GM12878 (cell line): ENCODE results near the gene SIK2. TPM values are rescaled to one million over a fixed set of nuclear protein-coding genes. Genes with fewer than 3 reads are reported as not detected.

ENCODE experiments used
- ATAC-seq: fragments of 200-7000 bp; cut with Tn5 transposase; 3 replicates; pipeline ENCODE4 v1.9.1; 2020; ENCODE audit warnings: mild to moderate bottlenecking, moderate library complexity
- BruUV-seq: library from RNA; stranded (reverse); fragments of 400-500 nt; replicated peaks from 2 replicates; lab custom pipeline; 2021; lab: Mats Ljungman, UMichigan
- CTCF ChIA-PET: fragments of 300-600 bp; sonication (Branson Sonifier 250); formaldehyde crosslinking; extraction: SDS; loops from one replicate; lab custom pipeline; 2021; ENCODE audit warnings: inconsistent platforms; lab: Yijun Ruan, JAX
- POLR2A ChIA-PET: fragments of 350-600 bp; formaldehyde crosslinking; extraction: SDS; loops from one replicate; lab custom pipeline; 2021; ENCODE audit warnings: inconsistent platforms; lab: Charles Lee
- RAD21 ChIA-PET: fragments of 300-600 bp; sonication (Branson Sonifier 250); formaldehyde crosslinking; loops from one replicate; lab custom pipeline; 2023; ENCODE audit warnings: antibody characterized with exemption; ENCODE audit not compliant: unreplicated experiment; lab: Charles Lee
- SMC1A ChIA-PET: fragments of 300-600 bp; sonication (Branson Sonifier 250); formaldehyde crosslinking; loops from one replicate; lab custom pipeline; 2023; ENCODE audit not compliant: unreplicated experiment, uncharacterized antibody; lab: Charles Lee
- DNase-seq: peaks from one replicate; pipeline ENCODE4 v3.0.0-alpha.2; 2011; ENCODE audit warnings: low read depth, low spot score
- FAIRE-seq: peaks from 3 replicates; lab custom pipeline; 2011; peaks lifted over from hg19 to GRCh38; lab: Jason Lieb, UNC
- H2AFZ ChIP-seq: 2 replicates; pipeline ENCODE4 v1.6.0; 2011; ENCODE audit warnings: low read depth, low read length, control low read depth; ENCODE audit not compliant: control insufficient read depth
- H3K27ac ChIP-seq: 2 replicates; pipeline ENCODE4 v1.5.1; 2011; ENCODE audit warnings: control low read depth; ENCODE audit not compliant: control insufficient read depth, insufficient read depth
- H3K27me3 ChIP-seq, 2 experiments: replicated peaks in 1 of 2; 2 replicates each; pipeline versions ENCODE4 v1.6.0 to v1.6.1; 2011; ENCODE audit warnings: low read length in 1 of 2; ENCODE audit not compliant: control insufficient read depth in 2 of 2, insufficient read depth in 2 of 2
- H3K36me3 ChIP-seq, 2 experiments: 2 replicates each; pipeline ENCODE4 v1.5.1; 2011; ENCODE audit warnings: low read length in 1 of 2; ENCODE audit not compliant: control insufficient read depth in 2 of 2, insufficient read depth in 2 of 2
- H3K4me1 ChIP-seq: 2 replicates; pipeline ENCODE4 v1.6.1; 2011; ENCODE audit warnings: mild to moderate bottlenecking, low read length, moderate library complexity, mixed read lengths; ENCODE audit not compliant: control insufficient read depth, insufficient read depth
- H3K4me2 ChIP-seq: 2 replicates; pipeline ENCODE4 v1.6.0; 2011; ENCODE audit warnings: control low read depth; ENCODE audit not compliant: control insufficient read depth, insufficient read depth
- H3K4me3 ChIP-seq: fragments of 200-600 bp; sonication (generic); 2 replicates; pipeline ENCODE4 v1.5.1; 2016
- H3K79me2 ChIP-seq: 2 replicates; pipeline ENCODE4 v1.6.0; 2011; ENCODE audit warnings: low read length; ENCODE audit not compliant: control insufficient read depth, insufficient read depth
- H3K9ac ChIP-seq: 2 replicates; pipeline ENCODE4 v1.8.0; 2011; ENCODE audit warnings: low read length, control low read depth, mixed read lengths; ENCODE audit not compliant: control insufficient read depth, insufficient read depth
- H3K9me3 ChIP-seq: replicated peaks from 3 replicates; pipeline ENCODE4 v1.5.1; 2011; ENCODE audit warnings: mild to moderate bottlenecking, low read length; ENCODE audit not compliant: control insufficient read depth, insufficient read depth
- H4K20me1 ChIP-seq: 2 replicates; pipeline ENCODE4 v1.6.0; 2011; ENCODE audit not compliant: control insufficient read depth, insufficient read depth
- ETV6 ChIP-seq, 2 experiments: fragments of 450-650 bp in 1 of 2; IDR thresholded peaks in 1 of 2; conservative IDR thresholded peaks in 1 of 2; 2 replicates each; pipeline ENCODE4 v1.6.1; 2014; ENCODE audit warnings: antibody characterized with exemption in 1 of 2, borderline replicate concordance in 1 of 2, low read depth in 1 of 2, mild to moderate bottlenecking in 1 of 2, moderate library complexity in 1 of 2
- KAT2A ChIP-seq: conservative IDR thresholded peaks from 2 replicates; pipeline ENCODE4 v1.6.1; 2011; ENCODE audit warnings: low read depth, low read length; ENCODE audit not compliant: control insufficient read depth
- MTA3 ChIP-seq: IDR thresholded peaks from 2 replicates; pipeline ENCODE4 v1.6.1; 2012; ENCODE audit warnings: low read length, inconsistent platforms, borderline replicate concordance
- NFIC ChIP-seq: IDR thresholded peaks from 2 replicates; pipeline ENCODE4 v1.6.1; 2012; ENCODE audit warnings: low read depth, mild to moderate bottlenecking, inconsistent platforms, low read length, moderate library complexity
- RELB ChIP-seq: fragments of 450-650 bp; IDR thresholded peaks from 2 replicates; pipeline ENCODE4 v1.6.1; 2017; ENCODE audit warnings: low read depth, mild to moderate bottlenecking, moderate library complexity
- SIN3A ChIP-seq: IDR thresholded peaks from 2 replicates; pipeline ENCODE4 v1.6.1; 2012; ENCODE audit warnings: low read depth, low read length, improper control_type of control experiment
- STAT1 ChIP-seq: fragments of 450-650 bp; conservative IDR thresholded peaks from 2 replicates; pipeline ENCODE4 v1.6.1; 2014; ENCODE audit warnings: antibody characterized with exemption, mild to moderate bottlenecking
- TARDBP ChIP-seq: IDR thresholded peaks from 2 replicates; pipeline ENCODE4 v1.6.1; 2016; ENCODE audit warnings: borderline replicate concordance
- TBL1XR1 ChIP-seq: IDR thresholded peaks from 2 replicates; pipeline ENCODE4 v1.6.1; 2012; ENCODE audit warnings: low read depth, low read length, improper control_type of control experiment
- TCF3 ChIP-seq: IDR thresholded peaks from 2 replicates; pipeline ENCODE4 v1.6.1; 2012; ENCODE audit warnings: low read depth, mild to moderate bottlenecking, low read length, borderline replicate concordance; ENCODE audit not compliant: insufficient read depth
- YBX1 ChIP-seq: fragments of 450-650 bp; IDR thresholded peaks from 2 replicates; pipeline ENCODE4 v1.6.1; 2016; ENCODE audit warnings: antibody characterized with exemption
- ZBTB4 ChIP-seq: fragments of 450-650 bp; formaldehyde crosslinking; IDR thresholded peaks from 2 replicates; pipeline ENCODE4 v1.4.0; 2022; ENCODE audit warnings: mild to moderate bottlenecking, moderate library complexity
- ZNF24 ChIP-seq: fragments of 450-650 bp; IDR thresholded peaks from 2 replicates; pipeline ENCODE4 v1.6.1; 2017; ENCODE audit warnings: antibody characterized with exemption, mild to moderate bottlenecking
- WGBS: methylation state at CpG from one replicate; pipeline ENCODE4 v1.1.6; 2016; ENCODE audit warnings: low lambda C conversion rate; ENCODE audit not compliant: insufficient replicate concordance, insufficient coverage; ENCODE audit errors: missing lambda C conversion rate; 5-methylcytosine and 5-hydroxymethylcytosine counted together
- in situ Hi-C: fragments of 300-500 bp; cut with MboI; formaldehyde crosslinking; loops from 9 replicates; pipeline ENCODE4 v1.14.3; 2018; ENCODE audit warnings: mixed read lengths
- intact Hi-C: fragments of 100-400 bp; cut with micrococcal nuclease; formaldehyde crosslinking; loops from one replicate; pipeline ENCODE4 v1.14.2; 2022; ENCODE audit not compliant: unreplicated experiment
- polyA plus RNA-seq, 11 experiments: library from polyadenylated mRNA; depleted of rRNA in 4 of 11; unstranded in 6 of 11; stranded (reverse) in 5 of 11; fragments of >200 nt; fragmentation: Nextera tagmentation in 4 of 11; fragmentation: Illumina TruSeq in 1 of 11; extraction: Ambion mirVana in 4 of 11; extraction: Trizol in 1 of 11; gene quantifications; 1 replicate in 1 of 11; 2 replicates in 10 of 11; pipeline versions ENCODE4 v1.2.1 to v1.2.3, GENCODE V29; 2011 to 2016; ENCODE audit warnings: inconsistent platforms in 2 of 11, missing spikeins in 2 of 11, low read depth in 1 of 11
- total RNA-seq, 4 experiments: library from RNA; depleted of rRNA in 3 of 4; stranded (reverse); fragments of >200 nt in 3 of 4; fragmentation: Illumina TruSeq in 1 of 4; extraction: Trizol in 1 of 4; gene quantifications; 2 replicates each; pipeline versions ENCODE4 v1.2.1 to v1.2.3, GENCODE V29; 2013 to 2021

Gene SIK2
- total and polyA plus RNA-seq, 10 of the 15 experiments (the other 5 are each of a cell fraction or from before 2014, with no cell fraction given): 0.97 to 14.2 (median 4.5) TPM

GRCh38 chr11:111668980-111669379 lies 66.7 kb downstream of the SIK2 start:
- TF ChIP-seq TCF3: no peak
- no peak for TF ChIP-seq ETV6 (conservative IDR thresholded peaks at IDR 0.05 in 1 of 2, IDR thresholded peaks at IDR 0.05 in 1 of 2; ENCODE audit: borderline replicate concordance in 1 of 2, low read depth in 1 of 2)
- no peak for TF ChIP-seq YBX1
- no peak for TF ChIP-seq TARDBP
- TF ChIP-seq SIN3A: no peak
- TF ChIP-seq NFIC: no peak
- TF ChIP-seq ZNF24: no peak
- TF ChIP-seq MTA3: no peak
- no peak for TF ChIP-seq STAT1
- no peak for TF ChIP-seq TBL1XR1
- no peak for TF ChIP-seq ZBTB4 (CRISPR knock-in tag)
- TF ChIP-seq KAT2A: no peak
- TF ChIP-seq RELB: no peak
- FAIRE-seq: no peak
- POLR2A ChIA-PET: no interaction called here
- Histone ChIP-seq H3K9me3 (no peaks in the 10 kb centered on the region), H3K79me2 (no peaks in the 10 kb centered on the region), H3K4me3 (no peak overlapping the region), H2AFZ (no peak overlapping the region), H3K27me3 (no peaks in the 10 kb centered on the region), H4K20me1 (no peaks in the 10 kb centered on the region), H3K4me1 (no peaks in the 10 kb centered on the region), H3K4me2 (no peak overlapping the region), H3K36me3 (peaks cover 1 to 2% of the 10 kb centered on the region in 2 experiments; a peak in 2 of 4 replicates), H3K9ac (no peak overlapping the region), H3K27ac (no peak overlapping the region)
- in situ Hi-C loops (no loop called here), intact Hi-C loops (no loop called here)
- ATAC-seq: no peak
- SMC1A ChIA-PET: interaction anchor here (0.9 to 1.5 kb wide), 4 partner anchors 10 to 29 kb away, joined by 3 to 5 read pairs (median 4); no protein-coding TSS in a partner anchor
- no TSS peak for BruUV-seq
- CTCF ChIA-PET: interaction anchor here (0.9 to 2.0 kb wide), 3 partner anchors 9 to 32 kb away, joined by 3 to 4 read pairs (median 4); no protein-coding TSS in a partner anchor
- RAD21 ChIA-PET: no interaction called here
- no peak for DNase-seq
- WGBS: 32% methylated on average over 1 of the region's 1 CpG
